Measurements from ENCODE around the gene TAMM41. TPM values are rescaled to one million over a fixed set of nuclear protein-coding genes. Genes with fewer than 3 reads are reported as not detected.

TAMM41 gene
- total and polyA plus RNA-seq, 10 donors: 10.4 to 33.9 (median 21.5) TPM

DNA sequence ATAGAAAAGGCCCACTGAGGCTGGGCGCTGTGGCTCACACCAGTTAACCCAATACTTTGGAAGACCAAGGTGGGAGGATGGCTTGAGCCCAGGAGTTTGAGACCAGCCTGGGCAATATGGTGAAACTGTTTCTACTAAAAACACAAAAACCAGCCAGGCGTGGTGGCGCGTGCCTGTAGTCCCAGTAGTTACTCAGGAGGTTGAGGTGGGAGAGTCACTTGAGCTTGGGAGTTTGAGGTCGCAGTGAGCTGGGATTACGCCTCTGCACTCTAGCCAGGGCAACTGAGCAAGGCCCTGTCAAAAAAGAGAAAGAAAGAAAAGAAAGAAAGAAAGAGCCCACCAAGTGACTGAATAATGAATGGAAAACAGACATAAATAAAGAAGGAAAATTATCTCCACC lies 32.0 kb downstream of the TAMM41 start:
- Histone ChIP-seq H3K4me3 (no peak overlapping the region), H3K4me1 (no peaks in the 10 kb centered on the region), H3K27me3 (replicated peaks in 1 of 7) (no peaks in the 10 kb centered on the region), H3K9me3 (no peaks in the 10 kb centered on the region), H3K27ac (no peak overlapping the region), H3K36me3 (peaks cover 3 to 98% (median 51%) of the 10 kb centered on the region in 6 donors)
- DNase-seq: no peak
- TF ChIP-seq POLR2A (IDR thresholded peaks at IDR 0.05) (no peak), POLR2AphosphoS5 (IDR thresholded peaks at IDR 0.05) (no peak)
- TF ChIP-seq, protein P1, sequence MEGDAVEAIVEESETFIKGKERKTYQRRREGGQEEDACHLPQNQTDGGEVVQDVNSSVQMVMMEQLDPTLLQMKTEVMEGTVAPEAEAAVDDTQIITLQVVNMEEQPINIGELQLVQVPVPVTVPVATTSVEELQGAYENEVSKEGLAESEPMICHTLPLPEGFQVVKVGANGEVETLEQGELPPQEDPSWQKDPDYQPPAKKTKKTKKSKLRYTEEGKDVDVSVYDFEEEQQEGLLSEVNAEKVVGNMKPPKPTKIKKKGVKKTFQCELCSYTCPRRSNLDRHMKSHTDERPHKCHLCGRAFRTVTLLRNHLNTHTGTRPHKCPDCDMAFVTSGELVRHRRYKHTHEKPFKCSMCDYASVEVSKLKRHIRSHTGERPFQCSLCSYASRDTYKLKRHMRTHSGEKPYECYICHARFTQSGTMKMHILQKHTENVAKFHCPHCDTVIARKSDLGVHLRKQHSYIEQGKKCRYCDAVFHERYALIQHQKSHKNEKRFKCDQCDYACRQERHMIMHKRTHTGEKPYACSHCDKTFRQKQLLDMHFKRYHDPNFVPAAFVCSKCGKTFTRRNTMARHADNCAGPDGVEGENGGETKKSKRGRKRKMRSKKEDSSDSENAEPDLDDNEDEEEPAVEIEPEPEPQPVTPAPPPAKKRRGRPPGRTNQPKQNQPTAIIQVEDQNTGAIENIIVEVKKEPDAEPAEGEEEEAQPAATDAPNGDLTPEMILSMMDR (IDR thresholded peaks at IDR 0.05 in 8 of 11, conservative IDR thresholded peaks at IDR 0.05 in 3 of 11): no peak
- WGBS, 5 donors: 96 to 98% (median 97%) methylated on average over 6 of the region's 6 CpGs
- intact Hi-C loops (cut with DNase I; ENCODE audit: low total_unique reads): no loop called here

- Histone ChIP-seq H3K36me3 (peaks cover 7 to 99% (median 67%) of the 10 kb centered on the region in 6 donors), H3K27me3 (replicated peaks in 1 of 7) (no peaks in the 10 kb centered on the region), H3K27ac (no peak overlapping the region), H3K4me3 (no peak overlapping the region), H3K4me1 (no peaks in the 10 kb centered on the region), H3K9me3 (no peaks in the 10 kb centered on the region)
- WGBS, 5 donors: 79 to 95% (median 88%) methylated on average over 3 of the region's 3 CpGs
- DNase-seq: no peak
- intact Hi-C loops (cut with DNase I; ENCODE audit: low total_unique reads): no loop called here
- no peak for TF ChIP-seq POLR2A (IDR thresholded peaks at IDR 0.05)
- TF ChIP-seq, protein P1 (IDR thresholded peaks at IDR 0.05 in 8 of 11, conservative IDR thresholded peaks at IDR 0.05 in 3 of 11): no peak
- no peak for TF ChIP-seq POLR2AphosphoS5 (IDR thresholded peaks at IDR 0.05)
These were observed 36.4 kb downstream of the TAMM41 start for GRCh38 chr3:11810276-11810675.

- no peak for DNase-seq
- Histone ChIP-seq H3K27me3 (replicated peaks in 1 of 7) (no peaks in the 10 kb centered on the region), H3K36me3 (peaks cover 4 to 86% (median 55%) of the 10 kb centered on the region in 6 donors), H3K4me3 (no peak overlapping the region), H3K4me1 (no peaks in the 10 kb centered on the region), H3K9me3 (no peaks in the 10 kb centered on the region), H3K27ac (no peak overlapping the region)
- WGBS, 5 donors: 87 to 95% (median 91%) methylated on average over 9 of the region's 9 CpGs
- TF ChIP-seq, protein P1 (IDR thresholded peaks at IDR 0.05 in 8 of 11, conservative IDR thresholded peaks at IDR 0.05 in 3 of 11): no peak
- TF ChIP-seq POLR2A (IDR thresholded peaks at IDR 0.05) (no peak), POLR2AphosphoS5 (IDR thresholded peaks at IDR 0.05) (no peak)
- intact Hi-C loops (cut with DNase I; ENCODE audit: low total_unique reads): loop anchor here (5.0 kb wide), 1 partner anchor 156 kb away; no protein-coding TSS in a partner anchor
These were observed 38.5 kb downstream of the TAMM41 start for GRCh38 chr3:11808231-11808630.

DNA sequence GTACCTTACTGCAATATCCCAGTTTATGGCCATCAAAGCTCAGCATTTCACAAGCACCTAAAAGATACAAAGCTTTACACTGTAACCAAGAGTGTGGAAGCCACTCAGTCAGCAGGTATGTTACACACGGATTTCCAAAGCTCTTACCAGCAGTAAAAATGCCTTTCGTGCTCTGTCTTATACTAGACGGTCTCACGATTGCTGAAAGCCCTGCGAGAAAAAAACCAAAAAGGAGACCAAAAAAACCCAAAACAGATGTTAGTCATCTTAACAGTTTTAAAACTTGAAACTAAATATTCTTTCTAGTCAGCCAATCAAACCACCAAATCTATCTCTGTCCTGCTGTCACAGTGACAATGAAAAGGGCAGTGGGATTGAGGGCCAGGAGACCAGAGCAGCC lies 39.0 kb downstream of the TAMM41 start:
- WGBS, 5 donors: 94 to 98% (median 96%) methylated on average over 5 of the region's 5 CpGs
- intact Hi-C loops (cut with DNase I; ENCODE audit: low total_unique reads): loop anchor here (5.0 kb wide), 1 partner anchor 155 kb away; no protein-coding TSS in a partner anchor
- TF ChIP-seq, protein P1 (IDR thresholded peaks at IDR 0.05 in 8 of 11, conservative IDR thresholded peaks at IDR 0.05 in 3 of 11): no peak
- TF ChIP-seq POLR2A (IDR thresholded peaks at IDR 0.05): no peak
- TF ChIP-seq POLR2AphosphoS5 (IDR thresholded peaks at IDR 0.05): no peak

More for the DNA sequence above, 39.0 kb downstream of the TAMM41 start:
- no peak overlapping the region for H3K4me3 ChIP-seq
- no peaks in the 10 kb centered on the region for H3K4me1 ChIP-seq
- H3K9me3 ChIP-seq: peaks cover 0 to 4% (median 3%) of the 10 kb centered on the region in 8 donors
- H3K36me3 ChIP-seq: peaks cover 4 to 86% (median 54%) of the 10 kb centered on the region in 6 donors
- no peak overlapping the region for H3K27ac ChIP-seq
- H3K27me3 ChIP-seq (replicated peaks in 1 of 7): no peaks in the 10 kb centered on the region
- DNase-seq: no peak
